OCI-LY7 (cell line): Measurements from ENCODE around the gene SLC25A21.

Source experiments
- EZH2phosphoT487 ChIP-seq: fragments of 200-600 bp; sonication (generic); IDR thresholded peaks from 2 replicates; pipeline ENCODE4 v1.6.1; 2018; ENCODE audit warnings: low read depth, borderline replicate concordance, mild to moderate bottlenecking, mixed run types, antibody characterized with exemption, low read length, moderate library complexity, mixed read lengths
- TF ChIP-seq, protein P1 (sequence below): fragments of 200-600 bp; sonication (generic); conservative IDR thresholded peaks from 2 replicates; pipeline ENCODE4 v1.5.1; 2014; ENCODE audit warnings: mild to moderate bottlenecking, antibody characterized with exemption, low read length, moderate library complexity, mixed read lengths

DNA sequence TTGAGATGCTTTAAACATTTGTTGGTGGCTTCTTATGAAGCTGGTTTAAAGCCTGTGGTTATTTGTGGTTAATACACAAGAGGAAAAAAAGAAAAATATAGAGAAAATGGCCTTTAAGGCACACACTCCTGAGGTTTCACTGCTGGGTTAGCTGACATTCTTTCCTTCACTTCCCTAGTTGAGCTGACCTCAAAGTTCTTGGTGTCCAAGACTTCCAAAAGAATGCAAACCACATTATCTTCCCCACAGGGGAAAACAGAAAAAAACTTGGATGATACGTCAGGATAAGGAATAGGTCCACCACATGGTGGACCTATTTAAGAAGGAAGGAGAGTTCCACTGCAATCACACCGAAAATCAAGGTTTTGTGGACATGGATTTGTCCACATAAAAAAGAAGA lies 94.3 kb downstream of the SLC25A21 start:
- TF ChIP-seq, protein P1, sequence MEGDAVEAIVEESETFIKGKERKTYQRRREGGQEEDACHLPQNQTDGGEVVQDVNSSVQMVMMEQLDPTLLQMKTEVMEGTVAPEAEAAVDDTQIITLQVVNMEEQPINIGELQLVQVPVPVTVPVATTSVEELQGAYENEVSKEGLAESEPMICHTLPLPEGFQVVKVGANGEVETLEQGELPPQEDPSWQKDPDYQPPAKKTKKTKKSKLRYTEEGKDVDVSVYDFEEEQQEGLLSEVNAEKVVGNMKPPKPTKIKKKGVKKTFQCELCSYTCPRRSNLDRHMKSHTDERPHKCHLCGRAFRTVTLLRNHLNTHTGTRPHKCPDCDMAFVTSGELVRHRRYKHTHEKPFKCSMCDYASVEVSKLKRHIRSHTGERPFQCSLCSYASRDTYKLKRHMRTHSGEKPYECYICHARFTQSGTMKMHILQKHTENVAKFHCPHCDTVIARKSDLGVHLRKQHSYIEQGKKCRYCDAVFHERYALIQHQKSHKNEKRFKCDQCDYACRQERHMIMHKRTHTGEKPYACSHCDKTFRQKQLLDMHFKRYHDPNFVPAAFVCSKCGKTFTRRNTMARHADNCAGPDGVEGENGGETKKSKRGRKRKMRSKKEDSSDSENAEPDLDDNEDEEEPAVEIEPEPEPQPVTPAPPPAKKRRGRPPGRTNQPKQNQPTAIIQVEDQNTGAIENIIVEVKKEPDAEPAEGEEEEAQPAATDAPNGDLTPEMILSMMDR, result no peak
- no peak for TF ChIP-seq EZH2phosphoT487
